Dedifferentiated amniotic fluid mesenchymal stem cell (primary cell): ENCODE measurements around the gene KLHL8.

ENCODE experiments used
- DNase-seq: peaks from one replicate; pipeline ENCODE4 v3.0.0-alpha.2; 2016; ENCODE audit errors: extremely low spot score

The KLHL8 gene

GRCh38 chr4:87220094-87220822 is at the start of gene KLHL8:
KLHL8 (minus strand) TSS chr4:87220618; CDS start chr4:87195539, 25,079 bp downstream.
- DNase-seq: peak; percentile 64

GRCh38 chr4:87270144-87270543 is 49.7 kb upstream of the KLHL8 start:
- DNase-seq: peak; percentile 28

DNA sequence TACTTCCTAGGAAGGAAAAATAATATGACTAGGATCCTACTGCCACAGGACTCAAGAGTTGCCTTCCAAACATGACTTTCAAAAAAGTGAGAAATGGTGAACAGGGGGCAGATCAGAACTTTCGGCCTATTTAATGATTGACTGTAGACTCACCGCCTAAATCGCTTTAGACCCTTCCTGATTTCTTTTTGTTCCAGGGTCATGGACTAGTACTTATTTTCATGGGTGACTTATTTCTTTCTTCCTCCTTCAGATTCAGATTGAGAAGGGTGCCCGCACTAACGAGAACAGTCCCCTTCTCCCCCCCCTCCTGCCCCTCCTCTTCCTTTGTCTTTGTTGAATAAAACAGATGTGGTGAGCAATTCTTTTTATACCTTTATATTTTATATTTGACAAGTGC is 48.0 kb upstream of the KLHL8 start:
- DNase-seq: no peak

DNA sequence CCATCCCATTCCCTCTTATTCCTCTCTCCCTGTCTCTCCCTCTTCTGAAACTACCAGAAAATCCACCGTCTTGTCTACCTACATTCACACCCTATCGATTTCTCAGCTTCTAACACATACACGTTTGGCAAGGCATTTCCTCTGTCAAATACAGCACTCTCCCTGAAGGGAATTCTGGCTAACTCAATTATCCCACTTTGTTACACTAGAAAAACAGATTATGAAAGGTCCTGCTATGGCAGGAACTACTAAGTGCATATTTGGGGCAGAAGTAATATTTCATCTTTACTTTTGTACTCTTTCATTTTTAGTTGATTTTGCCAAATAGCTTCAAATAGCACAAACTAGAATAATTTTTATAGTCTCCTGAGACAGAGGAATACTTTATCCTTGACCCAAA is 46.6 kb upstream of the KLHL8 start:
- no peak for DNase-seq

DNA sequence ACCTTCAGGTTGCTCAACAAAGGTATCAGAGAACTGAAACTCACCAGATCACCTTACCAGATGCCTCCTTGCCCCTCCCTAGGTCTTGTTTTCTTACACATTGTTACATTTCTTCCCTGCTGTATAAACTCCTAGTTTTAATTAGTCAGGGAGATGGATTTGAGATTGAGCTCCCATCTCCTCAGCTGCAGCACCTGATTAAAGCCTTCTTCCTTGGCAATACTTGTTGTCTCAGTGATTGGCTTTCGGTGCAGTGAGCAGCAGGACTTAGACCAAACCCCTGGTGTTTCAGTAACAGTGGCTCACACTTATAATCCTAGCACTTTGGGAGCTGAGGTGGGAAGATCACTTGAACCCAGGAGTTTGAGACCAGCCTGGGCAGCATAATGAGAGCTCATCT is 42.5 kb upstream of the KLHL8 start:
- no peak for DNase-seq

DNA sequence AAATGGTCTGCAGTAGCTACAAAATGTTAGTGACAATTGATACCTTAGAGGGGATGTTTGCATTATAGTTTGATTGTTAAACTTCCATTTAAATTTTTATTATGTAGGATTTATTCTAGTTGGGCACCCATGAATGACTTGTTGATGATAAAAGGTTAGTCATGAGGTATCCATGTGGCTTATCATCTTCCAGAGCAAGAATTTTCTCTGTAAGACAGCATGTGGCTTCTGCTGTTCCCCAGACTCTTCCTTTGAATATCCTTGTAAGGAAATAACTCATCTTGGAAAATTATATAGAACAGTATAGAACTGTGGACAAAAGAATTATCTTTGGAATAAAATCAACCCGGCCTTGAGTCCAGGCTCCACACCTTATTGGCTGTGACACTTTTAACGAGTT is 40.1 kb upstream of the KLHL8 start:
- DNase-seq: no peak

DNA sequence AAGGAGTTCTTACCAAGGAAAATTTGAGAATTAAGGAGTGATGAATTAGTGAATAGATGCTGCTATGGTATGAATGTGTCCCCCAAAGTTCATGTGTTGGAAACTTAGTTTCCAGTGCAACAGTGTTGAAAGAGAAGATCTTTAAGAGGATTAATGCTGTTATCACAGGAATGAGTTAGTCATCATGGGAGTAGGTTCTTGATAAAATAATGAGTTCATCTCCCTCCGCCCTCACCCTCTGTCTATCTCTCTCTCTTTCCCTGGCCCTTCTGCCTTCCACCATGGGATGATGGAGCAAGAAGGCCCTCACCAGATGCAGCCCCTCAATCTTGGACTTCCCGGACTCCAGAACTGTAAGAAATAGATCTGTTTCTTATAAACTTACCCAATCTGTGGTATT is 38.3 kb upstream of the KLHL8 start:
- no peak for DNase-seq

DNA sequence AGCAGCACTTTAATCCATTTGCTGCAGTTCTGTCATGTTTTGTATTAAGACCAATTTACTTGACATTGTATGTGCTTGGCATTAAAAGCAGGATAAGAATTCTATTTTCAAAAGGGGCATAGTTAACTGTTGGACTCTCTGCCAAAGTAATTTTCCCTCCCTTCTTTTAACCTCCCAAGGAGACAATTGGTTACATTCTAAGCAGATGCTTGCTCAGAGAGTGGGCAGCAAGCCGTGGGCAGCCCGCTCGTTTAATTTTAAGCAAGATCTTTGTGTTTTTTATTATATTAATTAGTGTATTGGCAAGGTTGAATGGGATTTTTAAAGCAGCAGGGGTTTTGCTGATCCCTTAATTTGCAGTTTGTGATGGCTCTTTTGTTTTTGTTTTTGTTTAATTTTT is 37.1 kb upstream of the KLHL8 start:
- no peak for DNase-seq

DNA sequence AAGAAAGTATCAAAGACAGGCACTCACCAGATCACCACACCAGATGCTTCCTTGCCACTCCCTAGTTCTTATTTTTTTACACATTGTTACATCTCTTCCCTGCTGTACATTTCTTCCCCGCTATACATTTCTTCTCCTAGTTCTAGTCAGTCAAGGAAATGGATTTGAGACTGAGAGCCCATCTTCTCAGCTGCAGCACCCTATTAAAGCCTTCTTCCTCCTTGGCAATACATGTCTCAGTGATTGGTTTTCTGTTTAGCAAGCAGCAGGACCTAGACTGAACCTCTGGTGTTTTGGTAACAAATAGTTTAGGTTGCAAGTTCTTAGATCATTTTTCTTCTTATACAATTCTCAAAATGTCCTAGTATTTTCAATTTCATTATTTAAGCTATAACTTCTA is 35.3 kb upstream of the KLHL8 start:
- DNase-seq: no peak

GRCh38 chr4:87251106-87251505 is 30.7 kb upstream of the KLHL8 start:
- DNase-seq: no peak

DNA sequence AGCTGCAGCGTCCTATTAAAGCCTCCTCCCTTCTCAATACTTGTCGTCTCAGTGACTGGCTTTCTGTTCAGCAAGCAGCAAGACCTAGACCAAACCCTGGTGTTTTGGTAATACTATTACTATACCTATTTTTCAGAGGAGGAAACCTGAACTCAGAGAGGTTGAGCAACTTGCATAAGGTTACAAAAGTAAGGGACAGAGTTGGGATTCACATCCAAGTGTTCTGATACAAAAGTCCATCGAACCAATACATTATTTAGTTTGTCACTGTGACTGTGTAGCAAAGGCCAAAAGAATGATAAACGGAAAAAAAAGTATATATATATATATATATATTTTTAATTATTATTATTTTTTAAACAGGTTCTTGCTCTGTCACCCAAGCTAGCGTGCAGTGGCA is 29.9 kb upstream of the KLHL8 start:
- no peak for DNase-seq

DNA sequence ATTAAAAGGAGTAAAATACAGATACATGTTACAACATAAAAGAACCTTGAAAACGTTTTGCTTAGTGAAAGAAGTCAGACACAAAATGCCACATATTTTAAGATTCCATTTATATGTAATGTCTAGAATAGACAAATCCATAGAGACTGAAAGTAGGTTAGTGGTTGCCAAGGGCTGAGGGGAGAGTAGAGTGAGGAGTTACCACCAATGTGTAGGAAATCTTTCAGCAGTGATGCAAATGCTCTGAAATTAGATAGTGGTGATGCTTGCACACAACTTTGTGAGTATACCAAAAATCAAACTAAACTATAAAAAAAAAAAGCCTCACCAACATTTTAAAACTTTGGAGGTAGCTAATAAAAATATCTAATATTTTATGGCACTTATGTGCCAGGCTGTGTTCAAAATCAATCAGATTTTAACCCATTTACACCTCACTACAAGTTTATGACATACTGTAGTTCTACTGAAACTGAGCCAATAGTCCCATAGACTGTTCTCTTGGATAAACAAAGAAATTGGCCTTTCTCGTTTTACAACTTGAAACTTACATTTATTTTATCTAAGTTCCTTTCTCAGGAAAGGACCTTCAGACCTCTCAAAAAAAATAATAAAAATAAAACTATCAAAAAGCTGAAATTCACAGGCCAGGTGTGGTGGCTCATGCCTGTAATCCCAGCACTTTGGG is 29.1 kb upstream of the KLHL8 start:
- no peak for DNase-seq

DNA sequence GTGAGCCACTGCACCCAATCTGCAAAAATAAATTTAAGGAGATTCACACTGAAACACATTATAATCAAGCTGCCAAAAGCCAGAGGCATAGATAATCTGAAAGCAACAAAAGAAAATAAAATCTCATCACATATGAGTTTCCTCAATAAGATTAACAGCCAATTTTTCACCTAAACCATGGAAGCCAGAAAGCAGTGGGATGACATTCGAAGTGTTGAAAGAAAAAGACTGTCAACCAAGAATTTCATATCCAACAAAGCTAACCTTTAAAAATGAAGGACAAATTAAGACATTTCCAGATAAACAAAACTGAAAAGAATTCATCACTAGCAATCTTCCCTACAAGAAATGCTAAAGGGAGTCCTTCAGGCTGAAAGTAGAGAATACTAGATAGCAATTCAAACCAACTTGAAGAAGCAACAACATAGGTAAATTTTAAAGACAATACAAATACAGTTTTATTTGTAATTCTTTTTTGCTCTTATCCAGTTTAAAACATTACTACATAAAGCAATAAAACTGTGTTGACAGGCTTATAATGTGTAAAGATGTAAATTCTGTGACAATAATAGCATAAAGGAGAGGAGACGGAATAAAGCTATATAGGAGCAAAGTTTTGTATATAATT is 23.1 kb upstream of the KLHL8 start:
- DNase-seq: no peak

- DNase-seq: no peak
Measured at GRCh38 chr4:87241336-87241735, 20.9 kb upstream of the KLHL8 start.

- no peak for DNase-seq
Measured at GRCh38 chr4:87240341-87240740, 19.9 kb upstream of the KLHL8 start.

DNA sequence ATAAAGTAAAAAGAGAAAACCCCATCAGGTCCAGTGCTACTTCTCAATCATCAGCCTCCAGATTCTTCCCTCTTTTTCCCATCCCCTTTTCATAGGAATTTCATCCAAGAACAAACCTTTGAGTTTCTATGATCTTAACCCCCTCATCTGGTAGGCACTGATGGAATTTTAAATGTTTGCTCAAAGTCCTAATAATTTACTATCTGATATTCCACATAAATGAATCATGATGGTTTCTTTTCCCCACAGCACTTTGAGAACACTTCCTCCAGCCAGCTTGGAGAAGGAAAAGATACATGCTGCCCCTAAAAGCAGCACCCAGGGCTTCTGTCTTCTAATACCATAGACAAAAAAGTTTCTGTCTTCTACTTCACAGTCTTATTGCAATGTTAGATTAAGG is 19.4 kb upstream of the KLHL8 start:
- no peak for DNase-seq

DNA sequence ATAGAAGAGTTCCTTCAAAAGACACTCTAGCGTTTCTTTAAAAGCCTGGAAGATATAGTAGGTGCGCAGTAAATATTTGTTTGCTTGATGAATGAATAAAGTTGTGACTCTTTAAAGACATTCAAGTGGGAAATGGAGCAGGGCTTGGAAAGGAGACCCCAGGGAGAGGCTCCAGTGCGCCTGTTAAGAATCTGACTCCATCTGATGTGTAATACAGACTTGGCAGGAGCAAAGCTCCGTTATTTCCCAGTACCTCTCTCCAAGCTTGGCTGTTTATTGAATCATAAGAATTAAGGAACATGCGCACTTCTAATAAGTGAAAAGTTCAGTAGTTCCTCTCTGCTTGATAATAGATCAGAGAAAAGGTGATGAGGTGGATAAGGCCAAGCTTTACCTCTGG is 18.8 kb upstream of the KLHL8 start:
- DNase-seq: no peak

DNA sequence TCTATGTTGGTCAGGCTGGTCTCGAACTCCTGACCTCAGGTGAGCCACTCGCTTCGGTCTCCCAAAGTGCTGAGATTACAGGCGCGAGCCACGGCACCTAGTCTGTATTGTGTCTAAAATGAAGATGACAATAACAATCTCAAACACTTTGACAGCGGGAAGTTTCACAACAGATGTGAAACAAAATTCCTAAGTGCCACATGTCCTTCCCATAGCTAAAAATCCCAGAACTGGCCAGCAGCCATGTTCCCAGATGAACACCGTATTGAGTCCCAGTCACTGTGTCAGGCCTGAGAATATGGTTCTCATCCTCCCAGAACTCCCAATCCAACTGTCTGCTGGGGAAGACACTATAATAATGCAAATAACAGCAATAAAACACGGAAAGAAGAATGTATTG is 16.4 kb upstream of the KLHL8 start:
- no peak for DNase-seq

DNA sequence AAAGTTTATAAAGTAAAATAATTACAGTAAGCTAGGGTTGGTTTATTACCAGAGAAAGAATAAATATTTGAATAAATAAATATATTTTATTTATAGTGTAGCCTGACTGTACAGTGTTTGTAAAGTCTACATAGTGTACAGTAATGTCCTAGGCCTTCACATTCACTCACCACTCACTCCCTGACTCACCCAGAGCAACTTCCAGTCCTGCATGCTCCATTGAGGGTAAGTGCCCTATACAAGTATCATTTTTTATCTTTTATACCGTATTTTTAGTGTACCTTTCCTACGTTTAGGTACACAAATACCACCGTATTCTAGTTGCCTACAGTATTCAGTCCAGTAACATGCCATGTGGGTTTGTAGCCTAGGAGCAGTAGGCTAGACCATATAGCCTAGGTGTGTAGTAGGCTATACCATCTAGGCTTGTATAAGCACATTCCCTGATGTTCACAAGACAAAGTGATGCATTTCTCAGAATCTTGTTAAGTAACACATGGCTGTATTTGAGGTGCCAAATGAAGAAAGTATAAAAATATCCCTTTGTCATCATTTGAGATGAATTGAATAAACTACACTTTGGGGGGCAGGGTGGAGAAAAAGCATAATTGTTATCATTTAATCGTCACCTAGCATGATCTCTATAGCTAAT is 14.7 kb upstream of the KLHL8 start:
- DNase-seq: no peak

GRCh38 chr4:87232216-87232615 is 11.8 kb upstream of the KLHL8 start:
- no peak for DNase-seq

DNA sequence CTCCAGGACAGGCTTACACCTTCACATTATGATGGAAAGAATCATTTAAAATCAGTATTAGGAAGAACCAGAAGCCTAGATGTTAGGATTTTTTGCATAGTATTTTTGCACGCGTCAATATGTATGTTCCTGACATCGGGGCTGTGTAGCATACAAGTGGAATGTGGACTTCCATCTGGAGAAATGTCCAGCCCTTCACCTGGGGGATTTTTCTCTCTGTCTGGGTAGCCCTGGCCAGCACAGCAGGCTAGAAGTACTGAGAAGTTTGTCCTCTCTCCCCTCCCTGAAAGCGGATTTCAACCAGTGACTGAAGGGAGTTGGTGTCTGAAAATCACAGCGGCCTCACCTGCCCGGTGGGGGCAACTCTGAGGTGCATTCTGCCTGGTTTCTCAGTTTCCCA is 10.4 kb upstream of the KLHL8 start:
- DNase-seq: no peak

DNA sequence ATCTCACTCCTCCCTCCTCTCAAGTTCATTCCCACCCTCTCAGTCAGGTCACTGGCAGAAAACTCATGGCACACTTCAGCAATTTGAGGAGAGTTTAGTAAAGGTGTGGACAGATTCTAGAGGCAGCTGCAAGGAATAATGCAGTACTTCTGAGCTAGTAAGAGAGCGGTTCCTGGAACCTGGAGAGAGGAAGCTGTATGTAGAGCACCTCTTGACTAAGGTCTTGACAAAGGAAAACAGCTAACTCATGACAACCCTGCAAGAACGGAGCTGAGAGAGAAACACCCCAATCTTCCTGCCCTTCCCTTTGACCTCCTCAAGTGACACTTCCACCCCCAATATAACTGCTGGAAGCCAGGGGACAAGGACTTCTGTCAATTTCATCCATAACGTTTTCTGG is 9.6 kb upstream of the KLHL8 start:
- no peak for DNase-seq
